CD4-positive, alpha-beta memory T cell (primary cell): Measurements from ENCODE around the gene STPG2. TPM values are rescaled to one million over a fixed set of nuclear protein-coding genes. Genes with fewer than 3 reads are reported as not detected.
"Not testable (repeated sequence)": the region's sequence is repeated elsewhere in the genome, so short reads cannot be mapped to it uniquely, and the experiment has no call there.

Experiments used
- CTCF ChIA-PET: fragments of 350-600 bp; sonication (Branson Sonifier 250); formaldehyde crosslinking; loops from one replicate; lab custom pipeline; 2021; ENCODE audit warnings: inconsistent platforms; ENCODE audit not compliant: partially characterized antibody; lab: Charles Lee
- POLR2A ChIA-PET: fragments of 350-600 bp; sonication (Branson Sonifier 250); formaldehyde crosslinking; loops from one replicate; lab custom pipeline; 2021; ENCODE audit not compliant: partially characterized antibody; lab: Charles Lee
- DNase-seq, 5 donors: peaks; one replicate each; pipeline versions ENCODE4 v3.0.0 to v3.0.0-alpha.2; 2020 to 2022; ENCODE audit warnings: mixed read lengths in 1 of 5
- H3K27ac ChIP-seq: one replicate; pipeline ENCODE4 v1.7.0; 2013; ENCODE audit warnings: low read depth, low read length
- H3K27me3 ChIP-seq: 2 replicates; pipeline ENCODE4 v1.7.0; 2013; ENCODE audit warnings: mild to moderate bottlenecking, low read length, moderate library complexity; ENCODE audit not compliant: insufficient read depth
- H3K36me3 ChIP-seq: 2 replicates; pipeline ENCODE4 v1.7.0; 2013; ENCODE audit warnings: mild to moderate bottlenecking, low read length, moderate library complexity; ENCODE audit not compliant: insufficient read depth
- H3K4me1 ChIP-seq: 2 replicates; pipeline ENCODE4 v1.7.0; 2013; ENCODE audit warnings: mild to moderate bottlenecking, low read length, moderate library complexity; ENCODE audit not compliant: insufficient read depth
- H3K4me3 ChIP-seq, 2 donors: one replicate each; pipeline ENCODE4 v1.7.0; 2013; ENCODE audit warnings: low read length in 2 of 2, mild to moderate bottlenecking in 1 of 2
- H3K9me3 ChIP-seq, 2 donors: one replicate each; pipeline ENCODE4 v1.7.0; 2013; ENCODE audit warnings: low read length in 2 of 2, control low read depth in 1 of 2; ENCODE audit not compliant: control insufficient read depth in 1 of 2
- H3K27ac Mint-ChIP-seq, 7 donors: one replicate each; pipeline ENCODE4 v1.8.0; 2020 to 2021; ENCODE audit warnings: mixed read lengths in 7 of 7, mild to moderate bottlenecking in 6 of 7, inconsistent platforms in 3 of 7, moderate library complexity in 3 of 7
- H3K27me3 Mint-ChIP-seq, 2 donors: one replicate each; pipeline ENCODE4 v1.8.0; 2020 to 2021; ENCODE audit warnings: mixed read lengths in 2 of 2
- H3K36me3 Mint-ChIP-seq, 2 donors: one replicate each; pipeline ENCODE4 v1.8.0; 2020 to 2021; ENCODE audit warnings: mixed read lengths in 2 of 2, inconsistent platforms in 1 of 2, mild to moderate bottlenecking in 1 of 2
- H3K4me1 Mint-ChIP-seq, 4 donors: one replicate each; pipeline ENCODE4 v1.8.0; 2020 to 2021; ENCODE audit warnings: mixed read lengths in 4 of 4, mild to moderate bottlenecking in 1 of 4
- H3K4me3 Mint-ChIP-seq, 8 donors: one replicate each; pipeline ENCODE4 v1.8.0; 2020 to 2021; ENCODE audit warnings: mixed read lengths in 8 of 8, mild to moderate bottlenecking in 7 of 8, moderate library complexity in 6 of 8, inconsistent platforms in 3 of 8
- H3K9me3 Mint-ChIP-seq, 8 donors: one replicate each; pipeline ENCODE4 v1.8.0; 2020 to 2021; ENCODE audit warnings: mixed read lengths in 8 of 8, mild to moderate bottlenecking in 5 of 8, inconsistent platforms in 3 of 8, moderate library complexity in 1 of 8
- intact Hi-C: fragments of 100-400 bp; cut with micrococcal nuclease; formaldehyde crosslinking; loops from one replicate; pipeline ENCODE4 v1.15.1; 2023
- polyA plus RNA-seq, 2 donors: library from polyadenylated mRNA; unstranded; fragments of 300-500 nt; fragmentation: Illumina TruSeq; gene quantifications; one replicate each; pipeline ENCODE4 v1.2.3, GENCODE V29; 2021
- total RNA-seq, 2 experiments: library from RNA; stranded (reverse); gene quantifications; one replicate each; pipeline ENCODE4 v1.2.3, GENCODE V29; 2021

The STPG2 gene
- total and polyA plus RNA-seq, 4 experiments from 2014 or later = 0.47 to 0.84 TPM; not detected in 2

GRCh38 chr4:97582890-97583289, 560.4 kb downstream of the STPG2 start:
- Histone ChIP-seq H3K27me3 (no peaks in the 10 kb centered on the region), H3K36me3 (no peaks in the 10 kb centered on the region), H3K4me1 (no peaks in the 10 kb centered on the region), H3K27ac (no peak overlapping the region), H3K4me3 (no peak overlapping the region), H3K9me3 (no peaks in the 10 kb centered on the region)
- POLR2A ChIA-PET = no interaction called here
- intact Hi-C loops = no loop called here
- no peaks in the 10 kb centered on the region for H3K4me1 Mint-ChIP-seq
- no peak overlapping the region for H3K4me3 Mint-ChIP-seq
- H3K36me3 Mint-ChIP-seq = no peaks in the 10 kb centered on the region
- H3K27ac Mint-ChIP-seq = no peak overlapping the region
- peaks cover 0 to 10% (median 0%) of the 10 kb centered on the region in 8 donors for H3K9me3 Mint-ChIP-seq
- CTCF ChIA-PET = no interaction called here
- no peaks in the 10 kb centered on the region for H3K27me3 Mint-ChIP-seq
- DNase-seq = no peak

GRCh38 chr4:97577004-97577403, 566.3 kb downstream of the STPG2 start:
- H3K27ac ChIP-seq = no peak overlapping the region
- CTCF ChIA-PET = no interaction called here
- H3K9me3 Mint-ChIP-seq = peaks cover 0 to 10% (median 0%) of the 10 kb centered on the region in 8 donors
- H3K4me1 ChIP-seq = no peaks in the 10 kb centered on the region
- H3K27me3 ChIP-seq = no peaks in the 10 kb centered on the region
- H3K36me3 Mint-ChIP-seq = no peaks in the 10 kb centered on the region
- intact Hi-C loops = no loop called here
- no peak overlapping the region for H3K4me3 ChIP-seq
- no peaks in the 10 kb centered on the region for H3K4me1 Mint-ChIP-seq
- H3K27me3 Mint-ChIP-seq = no peaks in the 10 kb centered on the region
- DNase-seq = no peak
- POLR2A ChIA-PET = no interaction called here
- no peaks in the 10 kb centered on the region for H3K36me3 ChIP-seq
- H3K4me3 Mint-ChIP-seq = no peak overlapping the region
- no peak overlapping the region for H3K27ac Mint-ChIP-seq
- H3K9me3 ChIP-seq = no peaks in the 10 kb centered on the region

- H3K36me3 ChIP-seq = no peaks in the 10 kb centered on the region
- H3K4me1 ChIP-seq = no peaks in the 10 kb centered on the region
- intact Hi-C loops = no loop called here
- H3K27me3 ChIP-seq = no peaks in the 10 kb centered on the region
- no peak overlapping the region for H3K4me3 Mint-ChIP-seq
- no peaks in the 10 kb centered on the region for H3K27me3 Mint-ChIP-seq
- DNase-seq = no peak
- no peaks in the 10 kb centered on the region for H3K9me3 ChIP-seq
- H3K36me3 Mint-ChIP-seq = no peaks in the 10 kb centered on the region
- H3K4me1 Mint-ChIP-seq = no peaks in the 10 kb centered on the region
- H3K27ac ChIP-seq = no peak overlapping the region
- POLR2A ChIA-PET = no interaction called here
- no peak overlapping the region for H3K27ac Mint-ChIP-seq
- CTCF ChIA-PET = no interaction called here
- H3K4me3 ChIP-seq = no peak overlapping the region
- H3K9me3 Mint-ChIP-seq = peaks cover 0 to 22% (median 9%) of the 10 kb centered on the region in 8 donors
Observed at GRCh38 chr4:97560009-97560408, 583.3 kb downstream of the STPG2 start.

GRCh38 chr4:97558204-97558778, 585.0 kb downstream of the STPG2 start:
- no peak for DNase-seq
- no peaks in the 10 kb centered on the region for H3K4me1 ChIP-seq
- no peaks in the 10 kb centered on the region for H3K36me3 ChIP-seq
- intact Hi-C loops = no loop called here
- H3K36me3 Mint-ChIP-seq = no peaks in the 10 kb centered on the region
- peaks cover 0 to 14% (median 6%) of the 10 kb centered on the region in 8 donors for H3K9me3 Mint-ChIP-seq
- H3K4me1 Mint-ChIP-seq = no peaks in the 10 kb centered on the region
- H3K9me3 ChIP-seq = no peaks in the 10 kb centered on the region
- no peak overlapping the region for H3K4me3 Mint-ChIP-seq
- ChIA-PET CTCF (no interaction called here), POLR2A (no interaction called here)
- H3K27me3 Mint-ChIP-seq = no peaks in the 10 kb centered on the region
- no peak overlapping the region for H3K27ac Mint-ChIP-seq
- H3K27me3 ChIP-seq = no peaks in the 10 kb centered on the region
- no peak overlapping the region for H3K4me3 ChIP-seq
- H3K27ac ChIP-seq = no peak overlapping the region

GRCh38 chr4:97550637-97551036, 592.6 kb downstream of the STPG2 start:
- H3K36me3 ChIP-seq, H3K4me1 ChIP-seq, H3K27me3 ChIP-seq, H3K27ac ChIP-seq, H3K27me3 Mint-ChIP-seq, H3K36me3 Mint-ChIP-seq, H3K27ac Mint-ChIP-seq, POLR2A ChIA-PET, CTCF ChIA-PET, H3K9me3 ChIP-seq, H3K4me1 Mint-ChIP-seq, DNase-seq, H3K4me3 ChIP-seq, H3K4me3 Mint-ChIP-seq, intact Hi-C loops, H3K9me3 Mint-ChIP-seq: not testable (repeated sequence)

- ChIA-PET CTCF (no interaction called here), POLR2A (no interaction called here)
- peaks cover 0 to 3% (median 0%) of the 10 kb centered on the region in 4 donors for H3K4me1 Mint-ChIP-seq
- peaks cover 0 to 11% (median 7%) of the 10 kb centered on the region in 8 donors for H3K9me3 Mint-ChIP-seq
- intact Hi-C loops = no loop called here
- no peak overlapping the region for H3K4me3 Mint-ChIP-seq
- Histone ChIP-seq H3K4me1 (no peaks in the 10 kb centered on the region), H3K27ac (no peak overlapping the region), H3K4me3 (no peak overlapping the region), H3K27me3 (no peaks in the 10 kb centered on the region), H3K36me3 (no peaks in the 10 kb centered on the region), H3K9me3 (no peaks in the 10 kb centered on the region)
- DNase-seq = no peak
- H3K27me3 Mint-ChIP-seq = no peaks in the 10 kb centered on the region
- no peaks in the 10 kb centered on the region for H3K36me3 Mint-ChIP-seq
- no peak overlapping the region for H3K27ac Mint-ChIP-seq
Observed at GRCh38 chr4:97548943-97549583, 594.2 kb downstream of the STPG2 start.

GRCh38 chr4:97548186-97548585, 595.1 kb downstream of the STPG2 start:
- H3K4me1 Mint-ChIP-seq = peaks cover 0 to 3% (median 0%) of the 10 kb centered on the region in 4 donors
- no peak overlapping the region for H3K27ac Mint-ChIP-seq
- DNase-seq = no peak
- no peaks in the 10 kb centered on the region for H3K27me3 Mint-ChIP-seq
- Histone ChIP-seq H3K9me3 (no peaks in the 10 kb centered on the region), H3K36me3 (no peaks in the 10 kb centered on the region), H3K27me3 (no peaks in the 10 kb centered on the region), H3K4me1 (no peaks in the 10 kb centered on the region), H3K4me3 (no peak overlapping the region), H3K27ac (no peak overlapping the region)
- H3K4me3 Mint-ChIP-seq = no peak overlapping the region
- ChIA-PET POLR2A (no interaction called here), CTCF (no interaction called here)
- H3K9me3 Mint-ChIP-seq = peaks cover 0 to 11% (median 4%) of the 10 kb centered on the region in 8 donors
- intact Hi-C loops = no loop called here
- H3K36me3 Mint-ChIP-seq = no peaks in the 10 kb centered on the region
